GM12891 (cell line): ENCODE data around the gene ALK.

Source experiments
- PAX5 ChIP-seq: IDR thresholded peaks from 2 replicates; pipeline ENCODE4 v1.6.1; 2011; ENCODE audit warnings: low read length, moderate library complexity, mild to moderate bottlenecking; ENCODE audit not compliant: insufficient read depth, severe bottlenecking
- POLR2A ChIP-seq: IDR thresholded peaks from 2 replicates; pipeline ENCODE4 v1.6.1; 2011; ENCODE audit warnings: low read depth, low read length, control low read depth
- POLR2AphosphoS5 ChIP-seq: IDR thresholded peaks from 2 replicates; pipeline ENCODE4 v1.6.1; 2011; ENCODE audit warnings: low read depth, low read length, control low read depth
- POU2F2 ChIP-seq: IDR thresholded peaks from 2 replicates; pipeline ENCODE4 v1.6.1; 2011; ENCODE audit warnings: low read depth, mild to moderate bottlenecking, control low read depth, low read length, moderate library complexity
- TAF1 ChIP-seq: IDR thresholded peaks from 2 replicates; pipeline ENCODE4 v1.6.1; 2011; ENCODE audit warnings: low read depth, low read length, control low read depth

GRCh38 chr2:29774624-29775023 is 146.8 kb downstream of the ALK start:
- TF ChIP-seq POLR2AphosphoS5 = no peak
- no peak for TF ChIP-seq POLR2A
- no peak for TF ChIP-seq TAF1
- no peak for TF ChIP-seq POU2F2
- TF ChIP-seq PAX5 = no peak
